Left ventricle myocardium inferior (tissue), 1 donor: ENCODE results near the gene SYNDIG1. TPM values are rescaled to one million over a fixed set of nuclear protein-coding genes. Genes with fewer than 3 reads are reported as not detected.

ENCODE experiments used
- DNase-seq: peaks from one replicate; pipeline ENCODE4 v3.0.0-alpha.2; 2020
- H3K27ac ChIP-seq: fragments of 200-600 bp; replicated peaks from 2 replicates; pipeline ENCODE4 v1.8.0; 2021
- H3K27me3 ChIP-seq: fragments of 200-600 bp; 2 replicates; pipeline ENCODE4 v1.8.0; 2021; ENCODE audit warnings: low read depth
- H3K36me3 ChIP-seq: fragments of 200-600 bp; 2 replicates; pipeline ENCODE4 v1.8.0; 2021
- H3K4me1 ChIP-seq: fragments of 200-600 bp; 2 replicates; pipeline ENCODE4 v1.8.0; 2021
- H3K4me3 ChIP-seq: fragments of 200-600 bp; 2 replicates; pipeline ENCODE4 v1.8.0; 2021; ENCODE audit warnings: mild to moderate bottlenecking, moderate library complexity
- H3K9me3 ChIP-seq: fragments of 200-600 bp; replicated peaks from 2 replicates; pipeline ENCODE4 v1.8.0; 2021
- CTCF ChIP-seq: fragments of 200-600 bp; IDR thresholded peaks from 2 replicates; pipeline ENCODE4 v1.8.0; 2021; ENCODE audit warnings: antibody characterized with exemption, mild to moderate bottlenecking, borderline replicate concordance
- intact Hi-C: fragments of 100-400 bp; cut with micrococcal nuclease; formaldehyde crosslinking; loops from one replicate; pipeline ENCODE4 v1.11.0; 2022
- total RNA-seq: library from RNA; stranded (reverse); fragmentation: NEBNext Ultra II Directional; extraction: Animal tissue kit (Norgen Biotek cat#: 25700); gene quantifications from one replicate; pipeline ENCODE4 v1.2.1, GENCODE V29; 2021
- donor health status: DM: no; HTN: yes; CAD: no; lungs with severe emphysema.

The SYNDIG1 gene
- total RNA-seq, 1 donor from 2014 or later = 21.4 TPM

- H3K4me3 ChIP-seq = no peak overlapping the region
- no peaks in the 10 kb centered on the region for H3K36me3 ChIP-seq
- H3K9me3 ChIP-seq = no peaks in the 10 kb centered on the region
- no peaks in the 10 kb centered on the region for H3K27me3 ChIP-seq
- DNase-seq = no peak
- intact Hi-C loops = no loop called here
- TF ChIP-seq CTCF = no peak
- H3K27ac ChIP-seq = no peak overlapping the region
- peaks cover 9% of the 10 kb centered on the region for H3K4me1 ChIP-seq
These were observed 64.0 kb downstream of the SYNDIG1 start for GRCh38 chr20:24533449-24533848.

GRCh38 chr20:24534282-24534681, 64.9 kb downstream of the SYNDIG1 start:
- Histone ChIP-seq H3K27ac (no peak overlapping the region), H3K9me3 (no peaks in the 10 kb centered on the region), H3K36me3 (no peaks in the 10 kb centered on the region), H3K4me1 (peaks cover 9% of the 10 kb centered on the region), H3K4me3 (no peak overlapping the region), H3K27me3 (no peaks in the 10 kb centered on the region)
- TF ChIP-seq CTCF = no peak
- no peak for DNase-seq
- intact Hi-C loops = no loop called here

- no peaks in the 10 kb centered on the region for H3K36me3 ChIP-seq
- H3K27me3 ChIP-seq = no peaks in the 10 kb centered on the region
- H3K27ac ChIP-seq = no peak overlapping the region
- TF ChIP-seq CTCF = no peak
- no peak overlapping the region for H3K4me3 ChIP-seq
- no peak for DNase-seq
- intact Hi-C loops = no loop called here
- peaks cover 9% of the 10 kb centered on the region for H3K4me1 ChIP-seq
- H3K9me3 ChIP-seq = no peaks in the 10 kb centered on the region
These were observed 66.7 kb downstream of the SYNDIG1 start for GRCh38 chr20:24535941-24536730.

GRCh38 chr20:24537210-24537609, 67.8 kb downstream of the SYNDIG1 start:
- H3K27ac ChIP-seq = no peak overlapping the region
- no peaks in the 10 kb centered on the region for H3K27me3 ChIP-seq
- no peak for DNase-seq
- peaks cover 1% of the 10 kb centered on the region for H3K4me1 ChIP-seq
- no peaks in the 10 kb centered on the region for H3K9me3 ChIP-seq
- no peak for TF ChIP-seq CTCF
- H3K36me3 ChIP-seq = no peaks in the 10 kb centered on the region
- intact Hi-C loops = no loop called here
- no peak overlapping the region for H3K4me3 ChIP-seq

GRCh38 chr20:24542721-24543120, 73.3 kb downstream of the SYNDIG1 start:
- DNase-seq = no peak
- TF ChIP-seq CTCF = no peak
- intact Hi-C loops = no loop called here
- peaks cover 6% of the 10 kb centered on the region for H3K4me1 ChIP-seq
- no peaks in the 10 kb centered on the region for H3K27me3 ChIP-seq
- H3K9me3 ChIP-seq = no peaks in the 10 kb centered on the region
- peaks cover 4% of the 10 kb centered on the region for H3K36me3 ChIP-seq
- no peak overlapping the region for H3K27ac ChIP-seq
- no peak overlapping the region for H3K4me3 ChIP-seq
